A549 (cell line): ENCODE results near the gene FGGY.

ENCODE experiments used
- CEBPB ChIP-seq, 2 experiments: fragments of >200 bp in 1 of 2; sonication (Bioruptor Twin) in 1 of 2; formaldehyde crosslinking in 1 of 2; IDR thresholded peaks; 2 replicates each; pipeline ENCODE4 v1.6.1; 2012 to 2016
- CTCF ChIP-seq: fragments of >200 bp; sonication (Bioruptor Twin); formaldehyde crosslinking; IDR thresholded peaks from 3 replicates; pipeline ENCODE4 v1.5.1; 2016
- EHF ChIP-seq: fragments of 250-450 bp; sonication (Bioruptor Pico); IDR thresholded peaks from 2 replicates; pipeline ENCODE4 v1.5.0; 2020; ENCODE audit warnings: mild to moderate bottlenecking
- FOSB ChIP-seq: fragments of 250-450 bp; sonication (Bioruptor Pico); IDR thresholded peaks from 2 replicates; pipeline ENCODE4 v1.5.0; 2020; ENCODE audit warnings: mild to moderate bottlenecking, moderate library complexity
- KDM1A ChIP-seq: fragments of 200-600 bp; sonication (generic); IDR thresholded peaks from 2 replicates; pipeline ENCODE4 v1.6.1; 2016; ENCODE audit warnings: low read depth, mild to moderate bottlenecking
- KDM5A ChIP-seq: fragments of 200-600 bp; sonication (generic); IDR thresholded peaks from 2 replicates; pipeline ENCODE4 v1.6.1; 2016; ENCODE audit warnings: antibody characterized with exemption, mild to moderate bottlenecking
- MAX ChIP-seq: IDR thresholded peaks from 2 replicates; pipeline ENCODE4 v1.6.1; 2012
- POLR2A ChIP-seq: IDR thresholded peaks from 2 replicates; pipeline ENCODE4 v1.6.1; 2012; ENCODE audit warnings: mild to moderate bottlenecking, low read length
- RAD21 ChIP-seq, 2 experiments: fragments of >200 bp in 1 of 2; sonication (Bioruptor Twin) in 1 of 2; formaldehyde crosslinking in 1 of 2; IDR thresholded peaks in 1 of 2; conservative IDR thresholded peaks in 1 of 2; 2 replicates in 1 of 2; 3 replicates in 1 of 2; pipeline ENCODE4 v1.6.1; 2012 to 2018; ENCODE audit warnings: inconsistent platforms in 1 of 2

GRCh38 chr1:59766227-59766855, 469.4 kb downstream of the FGGY start:
- TF ChIP-seq FOSB (CRISPR knock-in tag) (no peak), KDM5A (no peak), CEBPB (IDR thresholded peaks at IDR 0.05) (no peak), MAX (no peak), POLR2A (no peak), KDM1A (no peak), EHF (CRISPR knock-in tag) (no peak), CTCF (no peak), RAD21 (conservative IDR thresholded peaks at IDR 0.05 in 1 of 2, IDR thresholded peaks at IDR 0.05 in 1 of 2) (no peak)
